ENCODE results near the gene RELA. TPM values are rescaled to one million over a fixed set of nuclear protein-coding genes. Genes with fewer than 3 reads are reported as not detected.

RELA gene
- total RNA-seq, 1 experiment from 2014 or later: 35.1 TPM

- no peak for DNase-seq (ENCODE audit: low spot score)
- peak overlapping the region; percentile 14 for H3K27ac Mint-ChIP-seq
Observed at GRCh38 chr11:65651589-65652510, 10.9 kb downstream of the RELA start.

GRCh38 chr11:65651339-65651588 is 11.5 kb downstream of the RELA start:
- POLR2A ChIA-PET: interaction anchor here (1.6 kb wide), 1 partner anchor 208 kb away, joined by 4 read pairs; no protein-coding TSS in a partner anchor
- CTCF ChIA-PET: interaction anchor here (2.4 to 5.0 kb wide), 3 partner anchors 9 to 58 kb away, joined by 12 to 23 read pairs (median 13); partner anchors contain the start of gene SIPA1
- peaks cover 3% of the 10 kb centered on the region; the same call in 1 of the 2 replicates for H3K27me3 Mint-ChIP-seq (ENCODE audit: low read depth)

More at GRCh38 chr11:65651589-65652510, 10.9 kb downstream of the RELA start:
- no peak for ATAC-seq
- POLR2A ChIA-PET: interaction anchor here (0.7 to 3.0 kb wide), 7 partner anchors 9 to 207 kb away, joined by 3 to 20 read pairs (median 6); partner anchors contain the start of genes RELA and SIPA1
- peaks cover 3% of the 10 kb centered on the region; the same call in 1 of the 2 replicates for H3K27me3 Mint-ChIP-seq (ENCODE audit: low read depth)
- CTCF ChIA-PET: interaction anchor here (0.7 to 5.0 kb wide), 11 partner anchors 10 to 237 kb away, joined by 3 to 23 read pairs (median 9); partner anchors contain the start of genes FIBP, KAT5, RELA and SIPA1
- TF ChIP-seq JUN (CRISPR knock-in tag; IDR thresholded peaks at IDR 0.05) (no peak), RELA (CRISPR knock-in tag; IDR thresholded peaks at IDR 0.05; ENCODE audit: borderline replicate concordance) (no peak), NFE2L1 (CRISPR knock-in tag; IDR thresholded peaks at IDR 0.05) (0 out of 2 replicates have a peak, but pooled peaks have one; percentile 22), ELF4 (CRISPR knock-in tag; IDR thresholded peaks at IDR 0.05; ENCODE audit: low read depth) (no peak)
- H3K36me3 Mint-ChIP-seq: peaks cover 25% of the 10 kb centered on the region
- peak overlapping the region; percentile 76 for H3K4me3 Mint-ChIP-seq
- H3K9me3 Mint-ChIP-seq: no peaks in the 10 kb centered on the region
- peaks cover 21% of the 10 kb centered on the region for H3K4me1 Mint-ChIP-seq

DNA sequence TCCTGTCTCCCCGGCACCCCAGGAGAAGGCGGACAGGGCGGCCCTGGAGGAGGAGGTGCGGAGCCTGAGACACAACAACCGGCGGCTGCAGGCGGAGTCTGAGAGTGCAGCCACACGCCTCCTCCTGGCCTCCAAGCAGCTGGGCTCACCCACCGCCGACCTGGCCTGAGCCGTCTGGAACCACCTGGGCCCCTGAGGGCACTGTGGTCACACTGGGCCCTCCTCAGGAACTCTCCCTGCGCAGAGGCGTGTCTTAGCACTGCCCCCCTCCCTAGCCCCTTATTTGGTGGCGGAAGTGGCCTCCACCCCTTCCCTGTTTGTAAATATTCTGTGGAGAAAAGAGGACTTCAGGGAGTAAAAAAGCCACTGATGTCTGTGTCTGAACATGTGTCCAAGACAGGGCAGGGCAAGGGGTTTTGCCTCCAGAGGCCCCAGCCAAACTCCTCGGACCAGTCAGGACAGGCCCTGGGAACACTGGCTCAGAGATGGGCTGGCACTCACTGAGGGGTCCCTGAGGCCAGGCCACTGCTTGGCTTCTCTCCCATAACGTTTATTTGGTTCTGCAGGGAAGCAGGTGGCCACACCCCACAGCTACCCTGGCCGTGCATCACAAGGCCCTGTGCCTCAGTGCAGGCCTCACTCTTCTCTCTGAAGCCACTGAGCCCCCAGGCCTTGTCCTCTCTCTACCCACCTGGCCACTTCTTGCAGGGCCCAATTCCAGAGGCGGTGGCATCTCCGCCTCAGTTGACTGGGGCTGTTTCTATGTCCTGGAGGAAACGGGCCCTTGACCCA is 12.0 kb downstream of the RELA start:
- Mint-ChIP-seq H3K4me3 (no peak overlapping the region), H3K4me1 (peaks cover 21% of the 10 kb centered on the region), H3K9me3 (no peaks in the 10 kb centered on the region), H3K27me3 (ENCODE audit: low read depth) (peaks cover 3% of the 10 kb centered on the region; the same call in 1 of the 2 replicates), H3K27ac (no peak overlapping the region), H3K36me3 (peaks cover 13% of the 10 kb centered on the region)
- ChIA-PET POLR2A (interaction anchor here (1.4 kb wide), 1 partner anchor 12 kb away, joined by 3 read pairs; no protein-coding TSS in a partner anchor), CTCF (interaction anchor here (0.8 to 5.0 kb wide), 2 partner anchors 13 to 44 kb away, joined by 3 to 23 read pairs; partner anchors contain the start of gene SIPA1)
- ATAC-seq (peak; percentile 7), DNase-seq (ENCODE audit: low spot score) (no peak)
- TF ChIP-seq TEAD4 (CRISPR knock-in tag; IDR thresholded peaks at IDR 0.05) (no peak), SOX15 (CRISPR knock-in tag; IDR thresholded peaks at IDR 0.05) (no peak), FOXK1 (CRISPR knock-in tag; IDR thresholded peaks at IDR 0.05) (no peak), TEAD1 (CRISPR knock-in tag; IDR thresholded peaks at IDR 0.05) (no peak), NFYB (CRISPR knock-in tag; conservative IDR thresholded peaks at IDR 0.05; ENCODE audit: low read depth) (no peak), TCF7 (CRISPR knock-in tag; IDR thresholded peaks at IDR 0.05; ENCODE audit: low read depth) (no peak), SMAD3 (CRISPR knock-in tag; IDR thresholded peaks at IDR 0.05; ENCODE audit: borderline replicate concordance) (no peak), USF1 (CRISPR knock-in tag; IDR thresholded peaks at IDR 0.05) (no peak)
- TF ChIP-seq, protein P1, sequence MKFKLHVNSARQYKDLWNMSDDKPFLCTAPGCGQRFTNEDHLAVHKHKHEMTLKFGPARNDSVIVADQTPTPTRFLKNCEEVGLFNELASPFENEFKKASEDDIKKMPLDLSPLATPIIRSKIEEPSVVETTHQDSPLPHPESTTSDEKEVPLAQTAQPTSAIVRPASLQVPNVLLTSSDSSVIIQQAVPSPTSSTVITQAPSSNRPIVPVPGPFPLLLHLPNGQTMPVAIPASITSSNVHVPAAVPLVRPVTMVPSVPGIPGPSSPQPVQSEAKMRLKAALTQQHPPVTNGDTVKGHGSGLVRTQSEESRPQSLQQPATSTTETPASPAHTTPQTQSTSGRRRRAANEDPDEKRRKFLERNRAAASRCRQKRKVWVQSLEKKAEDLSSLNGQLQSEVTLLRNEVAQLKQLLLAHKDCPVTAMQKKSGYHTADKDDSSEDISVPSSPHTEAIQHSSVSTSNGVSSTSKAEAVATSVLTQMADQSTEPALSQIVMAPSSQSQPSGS (CRISPR knock-in tag; IDR thresholded peaks at IDR 0.05; ENCODE audit: borderline replicate concordance, low read depth): no peak
- TF ChIP-seq, protein P2, sequence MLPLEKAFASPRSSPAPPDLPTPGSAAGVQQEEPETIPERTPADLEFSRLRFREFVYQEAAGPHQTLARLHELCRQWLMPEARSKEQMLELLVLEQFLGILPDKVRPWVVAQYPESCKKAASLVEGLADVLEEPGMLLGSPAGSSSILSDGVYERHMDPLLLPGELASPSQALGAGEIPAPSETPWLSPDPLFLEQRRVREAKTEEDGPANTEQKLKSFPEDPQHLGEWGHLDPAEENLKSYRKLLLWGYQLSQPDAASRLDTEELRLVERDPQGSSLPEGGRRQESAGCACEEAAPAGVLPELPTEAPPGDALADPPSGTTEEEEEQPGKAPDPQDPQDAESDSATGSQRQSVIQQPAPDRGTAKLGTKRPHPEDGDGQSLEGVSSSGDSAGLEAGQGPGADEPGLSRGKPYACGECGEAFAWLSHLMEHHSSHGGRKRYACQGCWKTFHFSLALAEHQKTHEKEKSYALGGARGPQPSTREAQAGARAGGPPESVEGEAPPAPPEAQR (CRISPR knock-in tag; IDR thresholded peaks at IDR 0.05): no peak

More at GRCh38 chr11:65651339-65651588, 11.5 kb downstream of the RELA start:
- no peak for DNase-seq (ENCODE audit: low spot score)
- ATAC-seq: no peak
- Mint-ChIP-seq H3K4me1 (peaks cover 21% of the 10 kb centered on the region), H3K27ac (no peak overlapping the region), H3K4me3 (peak overlapping the region; percentile 76; the same call in 1 of the 2 replicates), H3K9me3 (no peaks in the 10 kb centered on the region), H3K36me3 (peaks cover 19% of the 10 kb centered on the region)
- TF ChIP-seq PRDM15 (CRISPR knock-in tag; IDR thresholded peaks at IDR 0.05): no peak
- no peak for TF ChIP-seq ZNF671 (CRISPR knock-in tag; IDR thresholded peaks at IDR 0.05)

All from WTC11 (cell line).